NCI-H1694 treated with DMSO at 0.1 percent for 48 hours (cell line): ENCODE measurements around the gene TMEM163.
"Not testable (repeated sequence)": the region's sequence is repeated elsewhere in the genome, so short reads cannot be mapped to it uniquely, and the experiment has no call there.

Experiments
- DNase-seq: peaks from one replicate; lab custom pipeline; 2025; lab: John Stamatoyannopoulos, UW

TMEM163 gene

GRCh38 chr2:134723742-134724141 lies 4.9 kb upstream of the TMEM163 start:
- DNase-seq = not testable (repeated sequence)

- no peak for DNase-seq
Measured at GRCh38 chr2:134722728-134723127, 3.9 kb upstream of the TMEM163 start.

- DNase-seq = no peak
Measured at GRCh38 chr2:134721596-134721995, 2.8 kb upstream of the TMEM163 start.

GRCh38 chr2:134718023-134718816 lies 580 bp downstream of the TMEM163 start:
- DNase-seq = no peak

GRCh38 chr2:134717286-134718022 lies 1.3 kb downstream of the TMEM163 start:
- no peak for DNase-seq

GRCh38 chr2:134716721-134717243 lies 2.0 kb downstream of the TMEM163 start:
- no peak for DNase-seq

- DNase-seq = no peak
Measured at GRCh38 chr2:134715932-134716643, 2.7 kb downstream of the TMEM163 start.

- no peak for DNase-seq
Measured at GRCh38 chr2:134714228-134714627, 4.6 kb downstream of the TMEM163 start.

GRCh38 chr2:134713606-134714005 lies 5.2 kb downstream of the TMEM163 start:
- no peak for DNase-seq

GRCh38 chr2:134713176-134713575 lies 5.6 kb downstream of the TMEM163 start:
- no peak for DNase-seq

- DNase-seq = no peak
Measured at GRCh38 chr2:134712736-134713135, 6.1 kb downstream of the TMEM163 start.

GRCh38 chr2:134712299-134712698 lies 6.5 kb downstream of the TMEM163 start:
- DNase-seq = no peak

- DNase-seq = no peak
Measured at GRCh38 chr2:134711692-134712091, 7.1 kb downstream of the TMEM163 start.

- DNase-seq = no peak
Measured at GRCh38 chr2:134707330-134707676, 11.5 kb downstream of the TMEM163 start.

GRCh38 chr2:134706587-134707329 lies 12.0 kb downstream of the TMEM163 start:
- DNase-seq = no peak

GRCh38 chr2:134705861-134706586 lies 12.8 kb downstream of the TMEM163 start:
- DNase-seq = no peak

- DNase-seq = no peak
Measured at GRCh38 chr2:134704173-134704572, 14.6 kb downstream of the TMEM163 start.

GRCh38 chr2:134703426-134703825 lies 15.4 kb downstream of the TMEM163 start:
- no peak for DNase-seq

- no peak for DNase-seq
Measured at GRCh38 chr2:134700730-134701129, 18.1 kb downstream of the TMEM163 start.

- DNase-seq = no peak
Measured at GRCh38 chr2:134694411-134694810, 24.4 kb downstream of the TMEM163 start.
